GM20000 (cell line): ENCODE results near the gene APOL1.
"Not testable (repeated sequence)": the region's sequence is repeated elsewhere in the genome, so short reads cannot be mapped to it uniquely, and the experiment has no call there.

Experiments used
- DNase-seq: peaks from one replicate; pipeline ENCODE4 v3.0.0; 2012; ENCODE audit warnings: low spot score
- CTCF ChIP-seq: IDR thresholded peaks from 2 replicates; pipeline ENCODE4 v1.5.1; 2012; ENCODE audit warnings: mild to moderate bottlenecking, control low read depth; ENCODE audit errors: extremely low read depth, missing control alignments

APOL1 gene

GRCh38 chr22:36287881-36288515 is 35.1 kb downstream of the APOL1 start:
- DNase-seq = no peak
- no peak for TF ChIP-seq CTCF

- no peak for TF ChIP-seq CTCF
- DNase-seq = no peak
Measured at GRCh38 chr22:36288571-36289405, 35.9 kb downstream of the APOL1 start.

- no peak for TF ChIP-seq CTCF
- no peak for DNase-seq
Measured at GRCh38 chr22:36289406-36289870, 36.5 kb downstream of the APOL1 start.

- DNase-seq = not testable (repeated sequence)
Measured at GRCh38 chr22:36289948-36290371, 37.0 kb downstream of the APOL1 start.

GRCh38 chr22:36290391-36291075 is 37.6 kb downstream of the APOL1 start:
- not testable (repeated sequence) for DNase-seq

- DNase-seq = peak; percentile 21
- no peak for TF ChIP-seq CTCF
Measured at GRCh38 chr22:36291831-36292740, 39.2 kb downstream of the APOL1 start.

- no peak for DNase-seq
- TF ChIP-seq CTCF = no peak
Measured at GRCh38 chr22:36292823-36293530, 40.0 kb downstream of the APOL1 start.
